ENCODE measurements around the gene PKHD1.

- no peak for TF ChIP-seq RAD21 (IDR thresholded peaks at IDR 0.05; ENCODE audit: low read depth)
- TF ChIP-seq CEBPB (IDR thresholded peaks at IDR 0.05) = no peak
- TF ChIP-seq MAX (IDR thresholded peaks at IDR 0.05) = no peak
- no peak for TF ChIP-seq TCF12 (IDR thresholded peaks at IDR 0.05; ENCODE audit: low read depth)
- no peak for TF ChIP-seq REST (IDR thresholded peaks at IDR 0.05; ENCODE audit: low read depth)
- no peak for TF ChIP-seq TAF1 (IDR thresholded peaks at IDR 0.05; ENCODE audit: low read depth)
- no peak for TF ChIP-seq TEAD4 (IDR thresholded peaks at IDR 0.05)
- TF ChIP-seq CREB1 (IDR thresholded peaks at IDR 0.05; ENCODE audit: low read depth) = no peak
- no peak for TF ChIP-seq EGR1 (IDR thresholded peaks at IDR 0.05)
- no peak for TF ChIP-seq EP300 (IDR thresholded peaks at IDR 0.05; ENCODE audit: borderline replicate concordance)
- TF ChIP-seq FOXM1 (IDR thresholded peaks at IDR 0.05; ENCODE audit: borderline replicate concordance, low read depth) = no peak
- TF ChIP-seq YY1 (IDR thresholded peaks at IDR 0.05; ENCODE audit: low read depth) = no peak
- no peak for TF ChIP-seq NFIC (IDR thresholded peaks at IDR 0.05)
- no peak for TF ChIP-seq ZBTB7A (IDR thresholded peaks at IDR 0.05; ENCODE audit: low read depth)
Observed at GRCh38 chr6:51660767-51661166, 426.6 kb downstream of the PKHD1 start.

All from Ishikawa (cell line).